VCaP (cell line): ENCODE data around the gene BPTF.
"Not testable (repeated sequence)": the region's sequence is repeated elsewhere in the genome, so short reads cannot be mapped to it uniquely, and the experiment has no call there.

Experiments used
- H3K27ac ChIP-seq: fragments of 450-650 bp; 2 replicates; pipeline ENCODE4 v1.5.1; 2017
- CTCF ChIP-seq: fragments of 450-650 bp; conservative IDR thresholded peaks from 2 replicates; pipeline ENCODE4 v1.5.1; 2017; ENCODE audit warnings: mild to moderate bottlenecking, moderate library complexity

Gene BPTF

GRCh38 chr17:67801626-67802175 is 23.6 kb upstream of the BPTF start:
- H3K27ac ChIP-seq, result no peak overlapping the region
- TF ChIP-seq CTCF, result no peak

- no peak overlapping the region for H3K27ac ChIP-seq
- TF ChIP-seq CTCF, result no peak
Observed at GRCh38 chr17:67810464-67810863, 14.8 kb upstream of the BPTF start.

GRCh38 chr17:67812380-67812779 is 12.9 kb upstream of the BPTF start:
- not testable (repeated sequence) for H3K27ac ChIP-seq

GRCh38 chr17:67813803-67814180 is 11.5 kb upstream of the BPTF start:
- TF ChIP-seq CTCF, result no peak
- H3K27ac ChIP-seq, result no peak overlapping the region

GRCh38 chr17:67818110-67819002 is 6.9 kb upstream of the BPTF start:
- no peak for TF ChIP-seq CTCF
- no peak overlapping the region for H3K27ac ChIP-seq

GRCh38 chr17:67819722-67820121 is 5.6 kb upstream of the BPTF start:
- no peak for TF ChIP-seq CTCF
- H3K27ac ChIP-seq, result no peak overlapping the region

GRCh38 chr17:67821871-67822367 is 3.4 kb upstream of the BPTF start:
- no peak overlapping the region for H3K27ac ChIP-seq
- TF ChIP-seq CTCF, result no peak

GRCh38 chr17:67825627-67826601 is 611 bp downstream of the BPTF start:
- H3K27ac ChIP-seq, result peak overlapping the region; percentile 91
